Liver (tissue), 3 donors: ENCODE measurements around the gene TNP2.

ENCODE experiments used
- CTCF ChIP-seq: fragments of 150-350 bp; IDR thresholded peaks from 2 replicates; pipeline ENCODE4 v1.5.1; 2017; ENCODE audit warnings: improper control_type of control experiment, low read depth, low read length; ENCODE audit not compliant: missing input control
- FOXA1 ChIP-seq: IDR thresholded peaks from 2 replicates; pipeline ENCODE4 v1.6.1; 2016; ENCODE audit warnings: antibody characterized with exemption
- GABPA ChIP-seq, 2 donors: IDR thresholded peaks in 1 of 2; conservative IDR thresholded peaks in 1 of 2; 2 replicates each; pipeline ENCODE4 v1.6.1; 2016; ENCODE audit warnings: antibody characterized with exemption in 2 of 2, mild to moderate bottlenecking in 1 of 2, moderate library complexity in 1 of 2
- REST ChIP-seq: IDR thresholded peaks from 2 replicates; pipeline ENCODE4 v1.6.1; 2016; ENCODE audit warnings: antibody characterized with exemption, mild to moderate bottlenecking
- SP1 ChIP-seq: IDR thresholded peaks from 2 replicates; pipeline ENCODE4 v1.6.1; 2018; ENCODE audit warnings: antibody characterized with exemption, mild to moderate bottlenecking
- YY1 ChIP-seq: IDR thresholded peaks from 2 replicates; pipeline ENCODE4 v1.6.1; 2016; ENCODE audit warnings: antibody characterized with exemption, mild to moderate bottlenecking
- donor health status: healthy.
- donor health status: healthy.

DNA sequence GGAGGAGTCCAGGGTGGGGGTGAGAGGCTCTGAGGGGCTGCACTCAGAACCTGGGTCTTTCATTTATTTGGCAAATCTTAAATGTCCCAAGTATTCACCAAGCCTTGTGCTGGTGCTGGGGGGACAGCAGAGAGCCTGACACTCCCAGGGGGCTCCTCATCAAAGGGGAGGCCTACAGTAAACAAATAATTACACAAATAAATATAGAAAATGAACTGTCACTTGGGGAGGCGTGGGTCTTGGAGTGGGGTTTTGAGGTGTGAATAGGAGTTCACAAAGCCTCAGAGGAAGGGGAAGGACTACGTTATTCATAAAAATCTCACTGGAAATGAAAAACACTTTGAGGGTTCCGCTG, 27.2 kb upstream of the TNP2 start:
- TF ChIP-seq CTCF (no peak), YY1 (no peak), FOXA1 (no peak), GABPA (IDR thresholded peaks at IDR 0.05 in 1 of 2, conservative IDR thresholded peaks at IDR 0.05 in 1 of 2) (no peak), REST (no peak), SP1 (no peak)
